ENCODE data around the gene FBLN7. TPM values are rescaled to one million over a fixed set of nuclear protein-coding genes. Genes with fewer than 3 reads are reported as not detected.

The FBLN7 gene
- total RNA-seq, 2 donors from 2014 or later, result 0.86 to 3.5 TPM

GRCh38 chr2:112149194-112149593 lies 11.0 kb downstream of the FBLN7 start:
- H3K27me3 ChIP-seq, result no peaks in the 10 kb centered on the region
- TF ChIP-seq, protein P1, sequence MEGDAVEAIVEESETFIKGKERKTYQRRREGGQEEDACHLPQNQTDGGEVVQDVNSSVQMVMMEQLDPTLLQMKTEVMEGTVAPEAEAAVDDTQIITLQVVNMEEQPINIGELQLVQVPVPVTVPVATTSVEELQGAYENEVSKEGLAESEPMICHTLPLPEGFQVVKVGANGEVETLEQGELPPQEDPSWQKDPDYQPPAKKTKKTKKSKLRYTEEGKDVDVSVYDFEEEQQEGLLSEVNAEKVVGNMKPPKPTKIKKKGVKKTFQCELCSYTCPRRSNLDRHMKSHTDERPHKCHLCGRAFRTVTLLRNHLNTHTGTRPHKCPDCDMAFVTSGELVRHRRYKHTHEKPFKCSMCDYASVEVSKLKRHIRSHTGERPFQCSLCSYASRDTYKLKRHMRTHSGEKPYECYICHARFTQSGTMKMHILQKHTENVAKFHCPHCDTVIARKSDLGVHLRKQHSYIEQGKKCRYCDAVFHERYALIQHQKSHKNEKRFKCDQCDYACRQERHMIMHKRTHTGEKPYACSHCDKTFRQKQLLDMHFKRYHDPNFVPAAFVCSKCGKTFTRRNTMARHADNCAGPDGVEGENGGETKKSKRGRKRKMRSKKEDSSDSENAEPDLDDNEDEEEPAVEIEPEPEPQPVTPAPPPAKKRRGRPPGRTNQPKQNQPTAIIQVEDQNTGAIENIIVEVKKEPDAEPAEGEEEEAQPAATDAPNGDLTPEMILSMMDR (IDR thresholded peaks at IDR 0.05), result no peak
- peak; percentile 30 for DNase-seq (ENCODE audit: low spot score)
- H3K9me3 ChIP-seq, result no peaks in the 10 kb centered on the region
- H3K4me1 ChIP-seq, result peaks cover 0 to 24% of the 10 kb centered on the region in 2 donors
- H3K36me3 ChIP-seq, result no peaks in the 10 kb centered on the region
- H3K4me3 ChIP-seq, result no peak overlapping the region
- H3K27ac ChIP-seq, result peak overlapping the region in 1 of 2 donors; percentile 18

GRCh38 chr2:112149866-112150435 lies 11.8 kb downstream of the FBLN7 start:
- Histone ChIP-seq H3K27ac (peak overlapping the region in 1 of 2 donors; percentile 18), H3K27me3 (no peaks in the 10 kb centered on the region), H3K36me3 (no peaks in the 10 kb centered on the region), H3K4me3 (no peak overlapping the region), H3K9me3 (no peaks in the 10 kb centered on the region), H3K4me1 (peaks cover 0 to 24% of the 10 kb centered on the region in 2 donors)
- peak; percentile 50 for DNase-seq (ENCODE audit: low spot score)
- TF ChIP-seq, protein P1 (IDR thresholded peaks at IDR 0.05), result no peak

- H3K4me1 ChIP-seq, result peaks cover 0 to 24% of the 10 kb centered on the region in 2 donors
- TF ChIP-seq, protein P1 (IDR thresholded peaks at IDR 0.05), result no peak
- H3K27ac ChIP-seq, result no peak overlapping the region
- H3K36me3 ChIP-seq, result no peaks in the 10 kb centered on the region
- H3K4me3 ChIP-seq, result no peak overlapping the region
- H3K27me3 ChIP-seq, result no peaks in the 10 kb centered on the region
- no peaks in the 10 kb centered on the region for H3K9me3 ChIP-seq
- peak; percentile 63 for DNase-seq (ENCODE audit: low spot score)
These were observed 12.3 kb downstream of the FBLN7 start for GRCh38 chr2:112150447-112150846.

DNA sequence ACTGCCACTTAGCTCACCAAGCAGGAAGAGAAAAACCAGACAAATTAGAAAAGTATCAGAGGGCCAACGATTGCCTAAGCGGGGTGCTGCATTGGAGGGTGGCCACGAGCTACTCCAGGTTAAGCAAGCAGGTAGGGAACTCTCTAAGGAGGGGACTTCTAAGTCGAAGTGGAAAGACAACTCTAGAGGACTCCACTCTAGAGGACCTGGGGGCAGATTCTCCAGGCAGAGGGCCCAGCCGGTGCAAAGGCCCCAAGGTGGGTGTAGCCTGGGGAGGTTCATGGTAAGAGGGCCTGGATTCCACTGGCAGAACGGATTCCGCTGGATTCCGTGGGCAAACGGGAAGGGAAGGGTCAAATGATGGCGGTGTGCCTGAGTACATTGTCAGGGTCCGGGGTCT lies 12.7 kb downstream of the FBLN7 start:
- H3K27ac ChIP-seq, result no peak overlapping the region
- DNase-seq (ENCODE audit: low spot score), result peak; percentile 28
- H3K9me3 ChIP-seq, result no peaks in the 10 kb centered on the region
- no peak overlapping the region for H3K4me3 ChIP-seq
- peaks cover 0 to 24% of the 10 kb centered on the region in 2 donors for H3K4me1 ChIP-seq
- TF ChIP-seq, protein P1 (IDR thresholded peaks at IDR 0.05), result no peak
- H3K36me3 ChIP-seq, result no peaks in the 10 kb centered on the region
- H3K27me3 ChIP-seq, result no peaks in the 10 kb centered on the region

DNA sequence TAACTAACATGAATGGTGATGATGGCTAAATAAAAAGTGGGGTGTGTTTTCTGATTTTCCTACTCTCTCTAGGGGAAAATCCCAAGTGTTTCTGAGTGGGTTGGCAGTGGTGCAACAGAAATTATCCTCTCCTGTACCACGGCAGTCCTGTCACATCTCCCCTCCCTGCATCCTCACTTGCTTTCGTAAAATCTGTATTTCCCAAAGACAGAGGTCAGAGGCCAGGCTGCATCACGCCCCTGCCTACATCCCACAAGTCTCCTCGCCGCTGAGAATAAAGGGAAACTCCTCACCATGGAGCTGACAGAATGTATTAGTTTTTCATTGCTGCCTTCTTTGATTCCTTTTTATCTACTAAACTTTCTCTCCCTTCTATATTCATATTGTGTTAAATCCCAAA lies 13.1 kb downstream of the FBLN7 start:
- peaks cover 0 to 24% of the 10 kb centered on the region in 2 donors for H3K4me1 ChIP-seq
- H3K27ac ChIP-seq, result no peak overlapping the region
- no peak overlapping the region for H3K4me3 ChIP-seq
- H3K36me3 ChIP-seq, result no peaks in the 10 kb centered on the region
- no peaks in the 10 kb centered on the region for H3K27me3 ChIP-seq
- no peaks in the 10 kb centered on the region for H3K9me3 ChIP-seq
- DNase-seq (ENCODE audit: low spot score), result no peak
- TF ChIP-seq, protein P1 (IDR thresholded peaks at IDR 0.05), result no peak
